SIG-M5 treated with dmso at 0.1 percent for 504 hours (cell line): ENCODE data around the gene TAF11L3.
"Not testable (repeated sequence)": the region's sequence is repeated elsewhere in the genome, so short reads cannot be mapped to it uniquely, and the experiment has no call there.

Experiments used
- DNase-seq: peaks from one replicate; lab custom pipeline; 2025; ENCODE audit not compliant: unreplicated experiment; lab: John Stamatoyannopoulos, UW

TAF11L3 gene

DNA sequence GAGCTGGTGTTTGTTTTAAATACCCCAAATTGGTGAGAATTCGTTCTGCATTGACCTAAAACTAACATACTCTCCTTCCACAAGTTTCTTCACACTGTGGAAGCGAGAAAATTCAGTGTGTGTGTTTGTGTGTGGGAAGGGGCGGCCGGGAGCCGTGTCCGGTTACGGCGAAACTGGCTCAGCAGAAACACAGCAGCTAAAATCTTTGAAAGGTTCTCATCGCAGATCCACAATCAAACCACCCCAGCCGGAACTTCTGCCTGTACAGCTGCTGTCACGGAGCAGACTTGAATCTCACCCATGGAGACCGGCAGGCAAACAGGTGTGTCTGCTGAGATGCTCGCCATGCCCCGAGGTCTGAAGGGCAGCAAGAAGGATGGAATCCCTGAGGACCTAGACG lies at the start of gene TAF11L3:
Gene TAF11L3 (plus strand): TSS at position 301 of the 400 bp plus-strand sequence.
- DNase-seq: not testable (repeated sequence)

DNA sequence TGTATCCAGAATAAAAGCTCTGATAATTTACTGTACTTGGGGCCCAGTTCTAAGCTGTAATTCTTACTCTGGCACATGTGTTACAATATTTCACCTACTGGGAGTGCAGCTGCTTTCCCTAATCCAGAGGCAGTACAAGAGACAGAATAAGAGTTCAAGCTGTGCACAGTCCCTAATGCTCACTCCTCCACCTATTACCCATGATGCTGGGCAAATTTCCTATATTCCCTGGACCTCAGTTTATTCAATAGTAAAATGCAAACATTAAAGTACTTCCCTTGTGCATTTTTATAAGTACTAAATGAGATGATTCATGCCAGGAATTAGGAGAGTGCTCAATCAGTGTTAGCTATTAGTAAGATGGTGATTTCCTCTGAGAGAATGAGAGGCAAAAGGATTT lies 48.1 kb upstream of the TAF11L3 start:
- DNase-seq: no peak

DNA sequence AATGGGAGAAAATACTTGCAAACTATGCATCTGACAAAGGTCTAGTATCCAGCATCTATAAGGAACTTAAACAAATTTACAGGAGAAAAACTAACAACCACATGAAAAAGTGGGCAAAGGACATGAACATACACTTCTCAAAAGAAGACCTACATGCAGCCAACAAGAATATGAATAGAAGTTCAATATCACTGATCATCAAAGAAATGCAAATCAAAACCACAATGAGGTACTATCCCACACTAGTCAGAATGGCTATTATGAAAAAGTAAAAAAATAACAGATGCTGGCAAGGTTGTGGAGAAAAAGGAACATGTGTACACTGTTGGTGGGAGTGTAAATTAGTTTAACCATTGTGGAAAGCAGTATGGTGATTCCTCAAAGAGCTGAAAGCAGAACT lies 43.1 kb upstream of the TAF11L3 start:
- not testable (repeated sequence) for DNase-seq

DNA sequence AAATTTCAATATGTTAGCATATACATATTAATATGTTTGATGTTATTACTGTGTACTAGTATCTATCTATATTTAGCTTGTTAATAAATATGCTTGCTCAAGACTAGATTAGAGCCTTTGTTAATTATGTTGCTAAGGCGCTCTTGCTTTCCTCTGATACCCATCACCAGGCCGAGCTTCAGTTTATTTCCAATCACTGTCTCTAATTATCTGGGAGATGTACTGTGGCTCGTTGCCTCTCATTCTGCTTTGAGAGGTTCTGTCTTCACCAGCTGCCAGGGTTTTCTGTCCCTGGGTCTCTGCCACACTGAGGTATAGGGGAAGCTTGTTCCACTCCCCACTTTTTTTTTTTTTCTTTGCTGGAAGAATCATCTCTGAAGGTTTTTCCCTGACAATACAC lies 41.1 kb upstream of the TAF11L3 start:
- DNase-seq: no peak

DNA sequence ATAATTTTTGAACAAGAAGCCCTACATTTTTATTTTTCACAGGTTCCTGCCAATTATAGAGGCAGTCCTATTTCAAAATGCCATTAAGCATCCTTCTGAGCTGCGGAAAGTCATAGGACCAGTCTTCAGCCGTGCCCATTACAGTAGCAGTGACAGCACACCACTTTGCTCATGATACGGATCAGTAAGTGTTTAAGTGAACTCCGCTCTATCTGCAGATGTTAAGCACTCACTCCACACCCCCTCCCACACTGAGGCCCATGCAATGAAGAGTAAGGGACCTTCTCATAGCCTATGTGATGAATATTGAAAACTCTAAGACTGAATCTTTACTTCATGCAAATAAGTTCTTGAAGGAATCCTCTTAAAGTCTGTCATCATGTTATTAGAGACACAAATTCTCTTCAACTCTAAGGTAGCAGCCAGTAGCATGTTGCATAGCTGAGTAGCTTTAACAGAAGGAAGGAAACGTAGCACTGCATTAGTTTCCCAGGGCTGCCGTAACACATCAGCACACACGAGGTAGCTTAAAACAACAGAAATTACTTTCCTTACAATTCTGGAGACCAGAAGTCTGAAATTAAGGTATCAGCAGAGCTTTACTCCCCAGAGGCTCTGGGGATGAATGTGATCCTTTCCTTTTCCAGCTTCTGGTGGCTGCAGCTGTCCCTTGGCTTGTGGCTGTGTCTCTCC lies 40.4 kb upstream of the TAF11L3 start:
- DNase-seq: no peak

DNA sequence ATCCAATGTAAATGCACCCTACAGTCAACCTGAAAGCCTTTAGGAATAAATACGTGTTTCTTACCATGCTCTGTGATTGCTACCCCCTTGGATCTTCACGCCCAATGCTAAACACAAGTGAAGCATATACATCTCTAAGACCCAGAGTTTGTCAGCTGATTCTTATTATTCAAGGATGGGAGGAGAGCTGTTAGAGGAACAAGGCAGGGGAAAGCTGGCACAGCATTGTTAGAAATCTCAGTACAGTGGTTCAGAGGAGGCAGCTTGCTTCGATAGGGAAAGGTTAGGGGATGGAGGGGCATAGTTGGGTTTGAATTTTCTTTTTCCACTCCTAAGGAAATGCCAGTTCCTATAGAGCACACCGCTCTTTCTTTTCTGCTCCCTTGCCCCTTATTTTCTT lies 36.8 kb upstream of the TAF11L3 start:
- no peak for DNase-seq

DNA sequence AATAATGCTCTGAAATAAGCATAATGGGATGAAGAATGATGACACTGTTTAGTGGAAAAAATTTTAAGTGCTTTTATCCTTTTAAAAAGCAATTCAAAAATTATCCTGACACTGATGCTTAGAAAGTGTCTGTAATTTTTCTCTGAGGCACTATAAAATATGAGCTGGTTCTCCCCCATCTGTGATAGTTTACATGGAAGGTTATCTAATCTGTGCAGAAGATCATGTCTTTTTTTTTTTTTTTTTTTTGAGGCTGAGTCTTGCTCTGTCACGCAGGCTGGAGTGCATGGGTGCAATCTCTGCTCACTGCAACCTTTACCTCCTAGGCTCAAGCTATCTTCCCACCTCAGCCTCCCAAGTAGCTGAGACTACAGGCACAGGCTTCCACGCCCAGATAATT lies 35.4 kb upstream of the TAF11L3 start:
- DNase-seq: no peak

DNA sequence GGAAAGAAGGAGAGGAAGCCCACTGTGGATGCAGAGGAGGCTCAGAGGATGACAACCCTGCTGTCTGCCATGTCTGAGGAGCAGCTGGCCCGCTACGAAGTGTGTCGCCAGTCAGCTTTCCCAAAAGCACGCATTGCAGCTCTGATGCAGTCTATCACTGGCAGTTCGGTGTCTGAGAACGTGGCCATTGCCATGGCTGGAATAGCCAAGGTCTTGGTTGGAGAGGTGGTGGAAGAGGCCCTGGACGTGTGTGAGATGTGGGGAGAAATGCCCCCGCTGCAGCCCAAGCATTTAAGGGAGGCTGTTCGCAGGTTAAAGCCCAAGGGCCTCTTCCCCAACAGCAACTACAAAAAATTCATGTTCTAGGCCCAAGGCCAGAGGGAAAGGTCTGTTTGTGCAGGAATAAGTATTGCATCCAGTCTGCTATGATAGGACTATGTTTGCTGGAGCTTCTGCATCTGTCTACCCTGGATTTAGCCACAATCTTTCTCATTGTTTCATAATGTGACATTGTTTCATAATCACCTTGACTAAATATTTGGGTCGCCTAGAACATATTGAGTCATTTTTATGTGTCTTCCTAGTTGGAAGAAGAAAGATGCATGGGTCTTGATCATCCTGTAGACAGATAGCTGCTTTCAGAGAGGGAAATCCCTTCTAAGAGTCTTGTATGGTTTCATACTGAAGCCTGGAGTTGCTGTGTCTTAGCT lies 31.5 kb upstream of the TAF11L3 start:
- DNase-seq: not testable (repeated sequence)

DNA sequence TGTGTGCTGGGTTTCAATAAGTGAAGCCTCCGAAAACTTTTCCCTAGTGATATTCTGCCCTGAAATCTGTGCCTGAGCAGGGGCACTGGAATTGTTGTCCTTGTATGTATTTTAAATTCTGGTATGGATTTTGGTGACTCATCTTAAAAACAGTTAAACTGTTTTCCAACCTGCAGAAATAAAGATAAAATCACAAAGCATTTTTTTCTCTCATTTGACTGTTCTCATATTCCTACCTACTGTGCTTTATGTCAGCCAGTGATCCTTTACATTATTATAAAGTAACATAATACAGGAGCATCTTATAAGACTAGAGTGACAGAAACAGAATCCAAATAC lies 31.0 kb upstream of the TAF11L3 start:
- DNase-seq: no peak

DNA sequence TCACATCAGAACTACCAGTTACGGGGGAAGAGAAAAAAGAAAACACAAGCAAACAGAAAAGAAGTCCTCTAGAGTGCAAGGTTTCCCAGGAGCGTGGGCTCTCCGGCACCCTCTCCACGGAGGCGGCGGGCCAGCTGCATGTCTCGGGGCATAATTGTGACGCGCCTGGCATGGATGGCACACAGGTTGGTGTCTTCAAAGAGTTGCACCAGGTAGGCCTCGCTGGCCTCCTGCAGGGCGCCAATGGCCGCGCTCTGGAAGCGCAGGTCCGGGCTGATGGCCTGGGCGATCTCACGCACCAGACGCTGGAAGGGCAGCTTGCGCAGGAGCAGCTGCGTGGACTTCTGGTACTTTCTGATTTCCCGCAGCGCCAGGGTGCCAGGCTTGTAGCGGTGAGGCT lies 26.9 kb upstream of the TAF11L3 start:
- DNase-seq: not testable (repeated sequence)

DNA sequence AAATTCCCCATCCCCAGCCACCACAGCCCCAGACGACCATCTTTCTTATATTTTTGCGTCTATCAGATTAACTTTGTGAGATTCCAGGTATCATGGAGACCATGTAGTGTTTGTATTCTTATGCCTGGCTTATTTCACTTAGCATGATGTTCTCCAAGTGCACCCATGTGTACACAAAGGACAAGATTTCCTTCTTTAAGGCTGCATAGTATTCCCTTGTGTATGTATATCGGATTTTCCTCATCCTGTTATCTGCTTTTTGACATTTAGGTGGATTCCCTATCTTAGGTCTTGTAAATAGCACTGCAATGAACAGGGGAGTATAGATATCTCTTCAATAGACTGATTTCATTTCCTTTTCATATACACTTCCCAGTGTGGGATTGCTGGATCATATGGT lies 25.4 kb upstream of the TAF11L3 start:
- DNase-seq: no peak

DNA sequence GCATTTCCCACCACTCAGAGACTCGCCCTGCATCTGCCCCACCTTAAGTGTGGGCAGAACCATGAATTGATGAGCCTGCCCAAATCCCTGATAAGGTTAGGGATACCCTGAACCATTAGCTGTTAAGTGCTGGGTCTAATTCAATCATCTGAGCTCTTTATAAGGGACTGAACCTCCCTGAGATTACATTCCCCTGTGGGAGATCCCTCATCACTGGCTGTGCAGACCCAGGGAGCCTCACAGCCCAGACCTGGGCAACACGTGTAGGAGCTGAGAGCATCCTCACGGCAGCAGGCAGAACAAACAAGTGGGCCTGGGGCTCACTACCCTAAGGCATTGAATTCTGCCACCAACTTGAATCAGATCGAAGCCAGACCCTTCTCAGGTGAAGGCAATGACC lies 20.7 kb upstream of the TAF11L3 start:
- no peak for DNase-seq

DNA sequence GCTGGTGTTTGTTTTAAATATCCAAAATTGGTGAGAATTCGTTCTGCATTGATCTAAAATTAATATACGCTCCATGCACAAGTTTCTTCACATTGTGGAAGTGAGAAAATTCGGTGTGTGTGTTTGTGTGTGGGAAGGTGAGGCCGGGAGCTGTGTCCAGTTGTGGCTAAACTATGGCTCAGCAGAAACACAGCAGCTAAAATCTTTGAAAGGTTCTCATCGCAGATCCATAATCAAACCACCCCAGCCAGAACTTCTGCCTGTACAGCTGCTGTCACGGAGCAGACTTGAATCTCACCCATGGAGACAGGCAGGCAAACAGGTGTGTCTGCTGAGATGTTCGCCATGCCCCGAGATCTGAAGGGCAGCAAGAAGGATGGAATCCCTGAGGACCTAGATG lies 20.2 kb upstream of the TAF11L3 start, which contains the start of gene TAF11L2:
Gene TAF11L2 (plus strand): TSS at position 301 of the 400 bp plus-strand sequence.
- not testable (repeated sequence) for DNase-seq

DNA sequence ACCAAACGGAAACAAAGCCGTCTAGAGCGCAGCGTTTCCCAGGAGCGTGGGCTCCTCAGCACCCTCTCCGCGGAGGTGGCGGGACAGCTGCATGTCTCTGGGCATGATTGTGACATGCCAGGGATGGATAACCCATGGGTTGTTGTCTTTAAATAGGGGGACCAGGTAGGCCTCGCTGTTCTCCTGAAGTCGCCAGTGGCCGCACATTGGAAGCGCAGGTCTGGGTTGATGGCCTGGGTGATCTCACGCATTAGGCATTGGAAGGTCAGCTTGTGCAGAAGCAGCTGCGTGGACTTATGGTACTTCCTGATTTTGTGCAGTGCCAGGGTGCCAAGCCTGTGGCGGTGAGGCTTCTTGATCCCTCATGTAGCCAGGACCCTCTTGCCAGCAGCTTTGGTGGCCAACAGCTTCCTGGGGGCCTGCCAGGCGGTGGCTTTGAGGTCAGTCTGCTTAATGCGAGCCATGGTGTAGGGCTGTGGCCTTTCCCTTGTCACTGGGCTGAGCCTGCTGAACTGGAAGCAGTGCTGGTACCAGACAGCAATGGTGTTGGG lies 6.3 kb upstream of the TAF11L3 start:
- no peak for DNase-seq

DNA sequence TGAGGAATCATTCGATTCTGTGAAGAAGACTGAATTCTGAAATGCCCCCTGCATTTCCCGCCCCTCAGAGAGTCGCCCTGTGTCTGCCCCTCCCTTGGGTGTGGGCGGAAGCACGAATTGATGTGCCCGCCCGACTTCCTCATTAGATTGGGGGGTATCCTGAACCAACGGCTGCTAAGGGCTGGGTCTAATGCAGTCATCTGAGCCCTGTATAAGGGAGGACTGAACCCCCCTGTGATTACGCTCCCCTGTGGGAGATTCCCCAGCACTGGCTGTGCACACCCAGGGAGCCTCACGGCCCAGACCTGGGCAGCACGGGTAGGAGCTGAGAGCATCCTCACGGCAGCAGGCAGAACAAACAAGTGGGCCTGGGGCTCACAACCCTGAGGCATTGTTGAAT lies 641 bp upstream of the TAF11L3 start:
- DNase-seq: not testable (repeated sequence)

DNA sequence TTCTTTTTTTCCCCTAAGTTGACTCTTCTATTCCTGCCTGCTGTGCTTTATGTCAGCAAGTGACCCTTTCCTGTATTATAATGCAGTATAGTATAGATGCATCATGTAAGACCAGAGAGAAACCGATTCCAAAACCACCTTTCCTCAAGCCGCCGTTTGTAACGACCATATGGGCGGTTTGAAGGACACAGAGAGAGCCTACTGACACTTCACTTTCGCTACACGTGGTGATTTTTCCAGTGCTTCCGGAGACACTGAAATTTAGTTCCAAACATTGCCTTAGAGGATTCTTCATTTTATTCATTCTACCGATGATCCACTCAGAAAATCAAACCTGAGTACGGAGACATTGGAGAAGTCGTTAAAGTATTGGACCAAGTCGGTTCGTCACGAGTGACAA lies 1.3 kb downstream of the TAF11L3 start:
- not testable (repeated sequence) for DNase-seq

DNA sequence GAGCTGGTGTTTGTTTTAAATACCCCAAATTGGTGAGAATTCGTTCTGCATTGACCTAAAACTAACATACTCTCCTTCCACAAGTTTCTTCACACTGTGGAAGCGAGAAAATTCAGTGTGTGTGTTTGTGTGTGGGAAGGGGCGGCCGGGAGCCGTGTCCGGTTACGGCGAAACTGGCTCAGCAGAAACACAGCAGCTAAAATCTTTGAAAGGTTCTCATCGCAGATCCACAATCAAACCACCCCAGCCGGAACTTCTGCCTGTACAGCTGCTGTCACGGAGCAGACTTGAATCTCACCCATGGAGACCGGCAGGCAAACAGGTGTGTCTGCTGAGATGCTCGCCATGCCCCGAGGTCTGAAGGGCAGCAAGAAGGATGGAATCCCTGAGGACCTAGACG lies 3.3 kb downstream of the TAF11L3 start, which contains the start of gene TAF11L4:
Gene TAF11L4 (plus strand): TSS at position 301 of the 400 bp plus-strand sequence.
- DNase-seq: not testable (repeated sequence)

DNA sequence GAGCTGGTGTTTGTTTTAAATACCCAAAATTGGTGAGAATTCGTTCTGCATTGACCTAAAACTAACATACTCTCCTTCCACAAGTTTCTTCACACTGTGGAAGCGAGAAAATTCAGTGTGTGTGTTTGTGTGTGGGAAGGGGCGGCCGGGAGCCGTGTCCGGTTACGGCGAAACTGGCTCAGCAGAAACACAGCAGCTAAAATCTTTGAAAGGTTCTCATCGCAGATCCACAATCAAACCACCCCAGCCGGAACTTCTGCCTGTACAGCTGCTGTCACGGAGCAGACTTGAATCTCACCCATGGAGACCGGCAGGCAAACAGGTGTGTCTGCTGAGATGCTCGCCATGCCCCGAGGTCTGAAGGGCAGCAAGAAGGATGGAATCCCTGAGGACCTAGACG lies 6.8 kb downstream of the TAF11L3 start, which contains the start of gene TAF11L5:
Gene TAF11L5 (plus strand): TSS at position 301 of the 400 bp plus-strand sequence.
- DNase-seq: not testable (repeated sequence)

DNA sequence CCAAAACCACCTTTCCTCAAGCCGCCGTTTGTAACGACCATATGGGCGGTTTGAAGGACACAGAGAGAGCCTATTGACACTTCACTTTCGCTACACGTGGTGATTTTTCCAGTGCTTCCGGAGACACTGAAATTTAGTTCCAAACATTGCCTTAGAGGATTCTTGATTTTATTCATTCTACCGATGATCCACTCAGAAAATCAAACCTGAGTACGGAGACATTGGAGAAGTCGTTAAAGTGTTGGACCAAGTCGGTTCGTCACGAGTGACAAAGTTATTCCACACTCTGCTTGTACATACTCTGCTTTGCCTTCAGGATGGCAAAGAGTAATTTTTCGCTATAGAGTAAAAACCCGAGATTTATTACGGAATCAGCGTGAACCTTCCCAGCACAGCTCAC lies 8.3 kb downstream of the TAF11L3 start:
- not testable (repeated sequence) for DNase-seq

DNA sequence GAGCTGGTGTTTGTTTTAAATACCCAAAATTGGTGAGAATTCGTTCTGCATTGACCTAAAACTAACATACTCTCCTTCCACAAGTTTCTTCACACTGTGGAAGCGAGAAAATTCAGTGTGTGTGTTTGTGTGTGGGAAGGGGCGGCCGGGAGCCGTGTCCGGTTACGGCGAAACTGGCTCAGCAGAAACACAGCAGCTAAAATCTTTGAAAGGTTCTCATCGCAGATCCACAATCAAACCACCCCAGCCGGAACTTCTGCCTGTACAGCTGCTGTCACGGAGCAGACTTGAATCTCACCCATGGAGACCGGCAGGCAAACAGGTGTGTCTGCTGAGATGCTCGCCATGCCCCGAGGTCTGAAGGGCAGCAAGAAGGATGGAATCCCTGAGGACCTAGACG lies 10.2 kb downstream of the TAF11L3 start, which contains the start of gene TAF11L6:
Gene TAF11L6 (plus strand): TSS at position 301 of the 400 bp plus-strand sequence.
- DNase-seq: not testable (repeated sequence)
